Thoracic aorta (tissue), 2 donors: ENCODE measurements around the gene ADAMTS14. TPM values are rescaled to one million over a fixed set of nuclear protein-coding genes. Genes with fewer than 3 reads are reported as not detected.

Source experiments
- ATAC-seq: fragments of 150-250 bp; one replicate; pipeline ENCODE4 v1.8.0; 2017; ENCODE audit warnings: low read depth; ENCODE audit not compliant: insufficient number of reproducible peaks, low FRiP score
- DNase-seq: peaks from one replicate; pipeline ENCODE4 v3.0.0-alpha.2; 2020; ENCODE audit warnings: low spot score
- H3K27ac ChIP-seq, 2 donors: fragments of 200-600 bp; sonication (generic); 1 replicate in 1 of 2; 2 replicates in 1 of 2; pipeline ENCODE4 v1.5.1; 2016; ENCODE audit warnings: mild to moderate bottlenecking in 2 of 2, moderate library complexity in 2 of 2
- H3K27me3 ChIP-seq: fragments of 200-600 bp; sonication (generic); replicated peaks from 2 replicates; pipeline ENCODE4 v1.6.0; 2016; ENCODE audit warnings: mild to moderate bottlenecking; ENCODE audit not compliant: insufficient read depth
- H3K36me3 ChIP-seq: fragments of 200-600 bp; sonication (generic); one replicate; pipeline ENCODE4 v1.5.1; 2016
- H3K4me1 ChIP-seq, 2 donors: fragments of 200-600 bp; sonication (generic); 1 replicate in 1 of 2; 2 replicates in 1 of 2; pipeline versions ENCODE4 v1.5.1 to v1.6.0; 2016; ENCODE audit warnings: low read depth in 2 of 2, mild to moderate bottlenecking in 1 of 2; ENCODE audit not compliant: control insufficient read depth in 1 of 2
- H3K4me3 ChIP-seq: fragments of 200-600 bp; sonication (generic); 2 replicates; pipeline ENCODE4 v1.5.1; 2016; ENCODE audit warnings: mild to moderate bottlenecking
- H3K9me3 ChIP-seq: fragments of 200-600 bp; sonication (generic); 2 replicates; pipeline ENCODE4 v1.5.1; 2016
- CTCF ChIP-seq: fragments of 200-600 bp; sonication (generic); IDR thresholded peaks from one replicate; pipeline ENCODE4 v1.5.1; 2019; ENCODE audit warnings: antibody characterized with exemption
- total RNA-seq, 2 donors: library from RNA; depleted of rRNA; stranded (reverse); fragments of >200 nt; gene quantifications; one replicate each; pipeline versions ENCODE4 v1.1.0 to v1.2.3, GENCODE V29; 2016

ADAMTS14 gene
- total RNA-seq, 2 donors from 2014 or later = 1.3 TPM; not detected in 1

- DNase-seq = no peak
- Histone ChIP-seq H3K4me3 (no peak overlapping the region), H3K27ac (no peak overlapping the region), H3K4me1 (peaks cover 5 to 7% of the 10 kb centered on the region in 2 donors), H3K9me3 (no peaks in the 10 kb centered on the region), H3K36me3 (no peaks in the 10 kb centered on the region), H3K27me3 (no peaks in the 10 kb centered on the region)
- no peak for TF ChIP-seq CTCF
- ATAC-seq = no peak
Measured at GRCh38 chr10:70648427-70648826, 23.9 kb upstream of the ADAMTS14 start.

GRCh38 chr10:70649526-70649925 lies 22.8 kb upstream of the ADAMTS14 start:
- no peak for TF ChIP-seq CTCF
- Histone ChIP-seq H3K27me3 (no peaks in the 10 kb centered on the region), H3K4me1 (peaks cover 5 to 11% of the 10 kb centered on the region in 2 donors), H3K4me3 (no peak overlapping the region), H3K27ac (no peak overlapping the region), H3K36me3 (no peaks in the 10 kb centered on the region), H3K9me3 (no peaks in the 10 kb centered on the region)
- DNase-seq (no peak), ATAC-seq (no peak)

GRCh38 chr10:70650104-70650503 lies 22.2 kb upstream of the ADAMTS14 start:
- H3K27me3 ChIP-seq = no peaks in the 10 kb centered on the region
- no peak overlapping the region for H3K4me3 ChIP-seq
- no peak for DNase-seq
- H3K36me3 ChIP-seq = no peaks in the 10 kb centered on the region
- H3K4me1 ChIP-seq = peaks cover 5 to 11% of the 10 kb centered on the region in 2 donors
- no peak overlapping the region for H3K27ac ChIP-seq
- TF ChIP-seq CTCF = no peak
- no peaks in the 10 kb centered on the region for H3K9me3 ChIP-seq
- no peak for ATAC-seq

DNA sequence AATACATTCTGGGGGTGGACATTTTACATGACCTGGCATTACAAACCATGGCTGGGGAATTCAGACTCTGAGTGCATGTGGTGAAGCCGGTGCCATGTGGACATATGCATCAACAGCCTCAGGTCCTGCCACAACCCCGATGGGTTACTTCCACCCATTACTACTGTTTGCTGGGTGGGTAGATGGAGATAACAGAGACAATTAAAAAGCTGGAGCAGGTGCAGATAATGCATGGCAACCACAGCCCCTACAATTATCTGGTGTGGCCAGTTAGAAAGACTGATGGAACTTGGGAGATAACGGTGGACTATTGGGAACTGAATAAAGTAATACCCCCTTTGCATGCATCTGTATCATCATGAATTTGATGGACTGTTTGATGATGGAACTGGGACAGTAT lies 21.6 kb upstream of the ADAMTS14 start:
- H3K36me3 ChIP-seq = no peaks in the 10 kb centered on the region
- ATAC-seq = no peak
- H3K4me3 ChIP-seq = no peak overlapping the region
- no peaks in the 10 kb centered on the region for H3K27me3 ChIP-seq
- no peak overlapping the region for H3K27ac ChIP-seq
- H3K9me3 ChIP-seq = no peaks in the 10 kb centered on the region
- no peak for TF ChIP-seq CTCF
- no peak for DNase-seq
- H3K4me1 ChIP-seq = peaks cover 5 to 11% of the 10 kb centered on the region in 2 donors

GRCh38 chr10:70651661-70652060 lies 20.6 kb upstream of the ADAMTS14 start:
- H3K27ac ChIP-seq = no peak overlapping the region
- H3K4me3 ChIP-seq = no peak overlapping the region
- DNase-seq = no peak
- H3K4me1 ChIP-seq = peaks cover 5 to 11% of the 10 kb centered on the region in 2 donors
- H3K9me3 ChIP-seq = no peaks in the 10 kb centered on the region
- no peaks in the 10 kb centered on the region for H3K27me3 ChIP-seq
- H3K36me3 ChIP-seq = no peaks in the 10 kb centered on the region
- ATAC-seq = no peak
- TF ChIP-seq CTCF = no peak
